A549 (cell line): ENCODE data around the gene FAM151A. TPM values are rescaled to one million over a fixed set of nuclear protein-coding genes. Genes with fewer than 3 reads are reported as not detected.

Experiments used
- ATAC-seq, 2 experiments: fragments of 200-7000 bp in 1 of 2; fragments of >200 bp in 1 of 2; cut with Nextera tagmentation in 1 of 2; cut with Tn5 transposase in 1 of 2; 3 replicates each; pipeline versions ENCODE4 v1.8.0 to v1.9.1; 2018 to 2020; ENCODE audit warnings: mild to moderate bottlenecking in 1 of 2, moderate library complexity in 1 of 2
- CTCF ChIA-PET: fragments of 300-600 bp; sonication (Branson Sonifier 250); formaldehyde crosslinking; extraction: SDS; loops from one replicate; lab custom pipeline; 2021; ENCODE audit warnings: antibody characterized with exemption, inconsistent platforms; lab: Yijun Ruan, JAX
- POLR2A ChIA-PET: fragments of 350-600 bp; formaldehyde crosslinking; extraction: SDS; loops from one replicate; lab custom pipeline; 2021; ENCODE audit warnings: antibody characterized with exemption, inconsistent platforms; lab: Yijun Ruan, JAX
- DNase-seq, 2 experiments: peaks; one replicate each; pipeline versions ENCODE4 v3.0.0 to v3.0.0-alpha.2; 2011 to 2016; ENCODE audit warnings: low read depth in 1 of 2, low spot score in 1 of 2
- FAIRE-seq: peaks from 2 replicates; lab custom pipeline; 2011; peaks lifted over from hg19 to GRCh38; lab: Jason Lieb, UNC
- H3K27ac ChIP-seq, 2 experiments: fragments of >200 bp; sonication (Bioruptor Twin); formaldehyde crosslinking; 3 replicates each; pipeline ENCODE4 v1.5.1; 2016 to 2017
- H3K4me1 ChIP-seq: fragments of >200 bp; sonication (Bioruptor Twin); formaldehyde crosslinking; 3 replicates; pipeline ENCODE4 v1.6.1; 2016
- H3K4me2 ChIP-seq: fragments of >200 bp; sonication (Bioruptor Twin); formaldehyde crosslinking; 3 replicates; pipeline ENCODE4 v1.6.1; 2016
- H3K4me3 ChIP-seq: fragments of >200 bp; sonication (Bioruptor Twin); formaldehyde crosslinking; 3 replicates; pipeline ENCODE4 v1.5.1; 2016
- H3K9me3 ChIP-seq: fragments of >200 bp; sonication (Bioruptor Twin); formaldehyde crosslinking; 3 replicates; pipeline ENCODE4 v1.6.1; 2016
- CBX2 ChIP-seq: fragments of 200-600 bp; sonication (generic); IDR thresholded peaks from 2 replicates; pipeline ENCODE4 v1.6.1; 2016; ENCODE audit warnings: low read depth, mild to moderate bottlenecking, borderline replicate concordance
- CBX8 ChIP-seq: fragments of 200-600 bp; sonication (generic); IDR thresholded peaks from 2 replicates; pipeline ENCODE4 v1.6.1; 2016
- CEBPB ChIP-seq, 2 experiments: fragments of >200 bp in 1 of 2; sonication (Bioruptor Twin) in 1 of 2; formaldehyde crosslinking in 1 of 2; IDR thresholded peaks; 2 replicates each; pipeline ENCODE4 v1.6.1; 2012 to 2016
- ELK1 ChIP-seq: fragments of 150-350 bp; IDR thresholded peaks from 2 replicates; pipeline ENCODE4 v1.6.1; 2014; ENCODE audit warnings: low read depth, mild to moderate bottlenecking, low read length
- EP300 ChIP-seq, 2 experiments: fragments of >200 bp; sonication (Bioruptor Twin); formaldehyde crosslinking; IDR thresholded peaks; 2 replicates in 1 of 2; 3 replicates in 1 of 2; pipeline ENCODE4 v1.6.1; 2016 to 2017
- ESRRA ChIP-seq: fragments of 150-350 bp; IDR thresholded peaks from 2 replicates; pipeline ENCODE4 v1.6.1; 2014; ENCODE audit warnings: mild to moderate bottlenecking, low read length, borderline replicate concordance
- FOSB ChIP-seq: fragments of 250-450 bp; sonication (Bioruptor Pico); IDR thresholded peaks from 2 replicates; pipeline ENCODE4 v1.5.0; 2020; ENCODE audit warnings: mild to moderate bottlenecking, moderate library complexity
- FOXS1 ChIP-seq: fragments of 250-450 bp; sonication (Bioruptor Pico); IDR thresholded peaks from 2 replicates; pipeline ENCODE4 v1.5.0; 2020; ENCODE audit warnings: mild to moderate bottlenecking, moderate library complexity
- GATA3 ChIP-seq: IDR thresholded peaks from 2 replicates; pipeline ENCODE4 v1.6.1; 2012; ENCODE audit warnings: borderline replicate concordance
- HDAC2 ChIP-seq: fragments of 200-600 bp; sonication (generic); IDR thresholded peaks from 2 replicates; pipeline ENCODE4 v1.6.1; 2016
- HMGXB4 ChIP-seq: fragments of 250-450 bp; sonication (Bioruptor Pico); IDR thresholded peaks from 2 replicates; pipeline ENCODE4 v1.5.0; 2021; ENCODE audit warnings: mild to moderate bottlenecking, moderate library complexity, borderline replicate concordance
- HOXB5 ChIP-seq: fragments of 250-450 bp; sonication (Bioruptor Pico); IDR thresholded peaks from 2 replicates; pipeline ENCODE4 v1.5.0; 2020; ENCODE audit warnings: mild to moderate bottlenecking, moderate library complexity
- MAFK ChIP-seq: fragments of 450-650 bp; IDR thresholded peaks from 2 replicates; pipeline ENCODE4 v1.6.1; 2014; ENCODE audit not compliant: partially characterized antibody
- MAZ ChIP-seq: fragments of 150-350 bp; IDR thresholded peaks from 2 replicates; pipeline ENCODE4 v1.6.1; 2014; ENCODE audit warnings: antibody characterized with exemption, low read depth, low read length, borderline replicate concordance
- MYC ChIP-seq: IDR thresholded peaks from 2 replicates; pipeline ENCODE4 v1.6.1; 2012; ENCODE audit warnings: mild to moderate bottlenecking, inconsistent platforms, low read length, improper control_type of control experiment, borderline replicate concordance
- NFE2L2 ChIP-seq: fragments of 150-350 bp; conservative IDR thresholded peaks from 2 replicates; pipeline ENCODE4 v1.6.1; 2014; ENCODE audit warnings: low read length
- NR3C1 ChIP-seq: fragments of >200 bp; sonication (Bioruptor Twin); formaldehyde crosslinking; IDR thresholded peaks from 3 replicates; pipeline ENCODE4 v1.6.1; 2017
- RFX5 ChIP-seq: fragments of 450-650 bp; IDR thresholded peaks from 2 replicates; pipeline ENCODE4 v1.7.1; 2014; ENCODE audit warnings: antibody characterized with exemption, mild to moderate bottlenecking, moderate library complexity
- TP53 ChIP-seq: fragments of 250-450 bp; sonication (Bioruptor Pico); IDR thresholded peaks from 2 replicates; pipeline ENCODE4 v1.5.0; 2021; ENCODE audit warnings: mild to moderate bottlenecking, moderate library complexity
- USF2 ChIP-seq: fragments of 450-650 bp; IDR thresholded peaks from 2 replicates; pipeline ENCODE4 v1.6.1; 2014; ENCODE audit warnings: antibody characterized with exemption
- ZNF302 ChIP-seq: fragments of 250-450 bp; sonication (Bioruptor Pico); IDR thresholded peaks from 2 replicates; pipeline ENCODE4 v1.9.0; 2021; ENCODE audit warnings: inconsistent platforms, mild to moderate bottlenecking, moderate library complexity
- WGBS: methylation state at CpG from one replicate; pipeline ENCODE4 v1.1.6; 2017; ENCODE audit errors: missing lambda C conversion rate; 5-methylcytosine and 5-hydroxymethylcytosine counted together
- polyA plus RNA-seq, 4 experiments: library from polyadenylated mRNA; depleted of rRNA in 3 of 4; stranded (reverse); fragments of >200 nt; fragmentation: RNase III in 1 of 4; extraction: RNeasy Plus Mini Kit Qiagen cat#74134 plus additional on column Dnase treatment in 1 of 4; gene quantifications; 2 replicates in 3 of 4; 3 replicates in 1 of 4; pipeline ENCODE4 v1.2.3, GENCODE V29; 2011 to 2017
- TF ChIP-seq, protein P1 (sequence below): fragments of >200 bp; sonication (Bioruptor Twin); formaldehyde crosslinking; IDR thresholded peaks from 3 replicates; pipeline ENCODE4 v1.6.1; 2016
- TF ChIP-seq, protein P2 (sequence below): fragments of >200 bp; sonication (Bioruptor Twin); formaldehyde crosslinking; IDR thresholded peaks from 2 replicates; pipeline ENCODE4 v1.6.1; 2016

FAM151A gene
- polyA plus RNA-seq, 2 of the 4 experiments (the other 2 are of a cell fraction), result not detected

GRCh38 chr1:54603241-54603640, 20.1 kb downstream of the FAM151A start (continued):
- no peak for TF ChIP-seq HMGXB4 (CRISPR knock-in tag)
- TF ChIP-seq NR3C1, result no peak
- no peak for TF ChIP-seq EP300 (IDR thresholded peaks at IDR 0.05)
- no peak for TF ChIP-seq RFX5
- no peak for TF ChIP-seq FOXS1 (CRISPR knock-in tag)

DNA sequence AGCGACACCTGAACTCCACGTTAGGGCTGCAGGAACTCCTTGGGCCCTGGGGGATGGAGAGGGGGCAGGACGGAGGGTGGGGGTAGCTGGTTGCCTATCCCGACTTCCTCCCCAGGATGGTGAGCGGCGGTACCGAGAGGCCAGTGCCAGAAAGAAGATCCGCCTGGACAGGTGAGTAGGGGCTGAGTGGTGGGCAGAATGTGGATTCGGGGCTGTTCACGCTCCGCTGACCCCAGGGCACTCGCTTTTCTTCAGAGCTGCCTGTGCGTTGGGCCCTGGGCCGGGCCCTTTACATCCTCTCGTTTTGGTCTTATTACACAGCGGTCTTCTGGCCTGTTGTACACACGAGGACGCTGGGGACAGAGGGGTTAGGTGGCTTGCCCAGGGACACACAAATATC, 20.8 kb downstream of the FAM151A start:
- ChIA-PET POLR2A (no interaction called here), CTCF (interaction anchor here (0.6 kb wide), 1 partner anchor 10 kb away, joined by 3 read pairs; no protein-coding TSS in a partner anchor)
- DNase-seq (no peak), FAIRE-seq (no peak), ATAC-seq (no peak)
- Histone ChIP-seq H3K9me3 (no peaks in the 10 kb centered on the region), H3K4me3 (no peak overlapping the region), H3K4me1 (no peaks in the 10 kb centered on the region), H3K27ac (no peak overlapping the region), H3K4me2 (no peak overlapping the region)
- 96% methylated on average over 12 of the region's 18 CpGs for WGBS
- TF ChIP-seq USF2 (no peak), CBX2 (no peak), TP53 (CRISPR knock-in tag) (no peak), GATA3 (no peak), CBX8 (no peak), HMGXB4 (CRISPR knock-in tag) (no peak), NFE2L2 (no peak), NR3C1 (no peak), ELK1 (no peak), CEBPB (IDR thresholded peaks at IDR 0.05) (no peak), FOSB (CRISPR knock-in tag) (no peak), MAFK (no peak), ESRRA (no peak), HDAC2 (no peak), MAZ (no peak), ZNF302 (CRISPR knock-in tag) (no peak), HOXB5 (CRISPR knock-in tag) (no peak), MYC (no peak)
- TF ChIP-seq, protein P1, sequence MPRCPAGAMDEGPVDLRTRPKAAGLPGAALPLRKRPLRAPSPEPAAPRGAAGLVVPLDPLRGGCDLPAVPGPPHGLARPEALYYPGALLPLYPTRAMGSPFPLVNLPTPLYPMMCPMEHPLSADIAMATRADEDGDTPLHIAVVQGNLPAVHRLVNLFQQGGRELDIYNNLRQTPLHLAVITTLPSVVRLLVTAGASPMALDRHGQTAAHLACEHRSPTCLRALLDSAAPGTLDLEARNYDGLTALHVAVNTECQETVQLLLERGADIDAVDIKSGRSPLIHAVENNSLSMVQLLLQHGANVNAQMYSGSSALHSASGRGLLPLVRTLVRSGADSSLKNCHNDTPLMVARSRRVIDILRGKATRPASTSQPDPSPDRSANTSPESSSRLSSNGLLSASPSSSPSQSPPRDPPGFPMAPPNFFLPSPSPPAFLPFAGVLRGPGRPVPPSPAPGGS, result no peak
- TF ChIP-seq, protein P2, sequence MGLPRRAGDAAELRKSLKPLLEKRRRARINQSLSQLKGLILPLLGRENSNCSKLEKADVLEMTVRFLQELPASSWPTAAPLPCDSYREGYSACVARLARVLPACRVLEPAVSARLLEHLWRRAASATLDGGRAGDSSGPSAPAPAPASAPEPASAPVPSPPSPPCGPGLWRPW, result no peak
